DMS79 treated with DMSO at 0.1 percent for 48 hours (cell line): ENCODE measurements around the gene MTRF1.
"Not testable (repeated sequence)": the region's sequence is repeated elsewhere in the genome, so short reads cannot be mapped to it uniquely, and the experiment has no call there.

Experiments
- DNase-seq: peaks from one replicate; lab custom pipeline; 2025; lab: John Stamatoyannopoulos, UW

MTRF1 gene

DNA sequence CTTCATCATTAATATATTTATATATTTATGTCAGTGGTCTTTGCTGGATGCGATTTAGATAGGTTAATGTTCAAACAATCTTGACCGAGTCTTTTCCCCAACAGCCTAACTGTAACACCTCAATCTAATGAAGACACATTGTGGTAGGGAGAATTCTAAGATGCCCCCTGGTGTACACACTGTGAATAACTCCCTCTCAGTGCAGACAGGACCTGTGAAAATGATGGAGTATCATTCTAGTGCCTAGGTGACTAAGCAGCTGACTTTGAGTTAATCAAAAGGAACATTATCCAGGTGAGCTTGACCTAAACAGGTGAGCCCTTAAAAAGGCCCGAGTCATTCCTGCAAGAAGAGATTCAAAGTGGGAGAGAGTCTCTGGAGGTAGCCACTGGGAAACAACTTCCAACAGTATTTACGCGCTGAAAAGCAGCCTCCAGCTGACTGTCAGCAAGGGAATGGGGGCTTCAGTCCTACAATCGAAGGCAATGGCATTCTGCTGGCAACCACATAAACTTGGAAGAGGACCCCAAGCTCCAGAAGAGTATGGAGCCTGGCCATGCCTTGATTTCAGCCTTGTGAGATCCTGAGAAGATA is 41.0 kb downstream of the MTRF1 start:
- no peak for DNase-seq

DNA sequence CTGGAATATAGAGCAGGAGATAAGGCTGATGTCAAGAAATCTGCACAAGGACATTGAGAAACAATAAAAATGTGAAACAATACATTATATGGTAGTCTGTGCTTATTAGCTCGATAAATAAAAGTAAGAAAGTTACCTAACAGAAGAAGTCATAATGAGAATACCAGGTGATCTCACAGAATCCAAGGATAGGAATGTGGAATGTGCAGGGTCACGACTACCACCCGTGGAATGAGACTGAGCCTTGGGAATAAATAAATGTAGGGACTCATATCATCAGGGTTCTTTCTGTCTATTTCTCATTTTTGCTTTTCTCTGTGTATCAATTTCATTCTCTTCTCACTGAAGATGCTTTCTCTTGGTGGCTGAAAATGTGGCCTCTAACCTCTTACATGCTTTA is 43.0 kb downstream of the MTRF1 start:
- DNase-seq = no peak

DNA sequence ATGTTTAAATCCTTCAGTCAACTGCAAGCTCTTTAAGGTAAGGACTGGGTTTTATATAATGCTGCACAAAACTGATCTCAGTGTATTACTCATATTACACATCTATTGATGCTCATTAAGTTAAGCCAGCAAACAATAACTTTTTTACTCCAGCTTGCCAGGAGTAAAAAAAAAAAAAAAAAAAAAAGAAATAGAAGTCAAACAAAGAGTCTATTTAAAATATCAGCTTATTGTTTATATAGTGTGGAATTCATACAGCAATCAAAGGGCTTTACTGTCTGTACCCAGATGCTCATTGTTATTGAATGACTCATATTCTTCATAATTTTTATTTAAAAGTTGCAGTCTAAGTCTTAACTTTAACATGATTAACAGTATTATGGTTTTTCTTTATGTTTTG is 47.2 kb downstream of the MTRF1 start:
- DNase-seq = no peak

DNA sequence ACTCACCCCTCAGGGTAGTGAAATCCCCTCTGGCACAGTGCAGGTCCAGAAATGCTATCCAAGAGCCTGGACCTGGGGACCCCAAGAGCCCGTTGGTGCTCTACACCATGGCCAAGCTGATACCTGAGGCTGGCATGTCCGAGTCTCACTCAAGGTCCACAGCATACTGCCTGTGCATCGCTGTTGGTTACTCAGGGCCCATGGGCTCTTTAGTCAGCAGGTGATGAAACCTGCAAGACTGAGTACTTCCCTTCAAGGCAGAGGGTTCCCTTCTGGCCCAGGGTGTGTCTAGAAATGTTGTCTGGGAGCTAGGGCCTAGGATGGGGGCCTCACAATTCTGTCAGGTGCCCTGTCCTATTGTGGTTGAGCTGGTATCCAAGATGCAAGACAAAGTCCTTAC is 49.5 kb downstream of the MTRF1 start:
- no peak for DNase-seq

DNA sequence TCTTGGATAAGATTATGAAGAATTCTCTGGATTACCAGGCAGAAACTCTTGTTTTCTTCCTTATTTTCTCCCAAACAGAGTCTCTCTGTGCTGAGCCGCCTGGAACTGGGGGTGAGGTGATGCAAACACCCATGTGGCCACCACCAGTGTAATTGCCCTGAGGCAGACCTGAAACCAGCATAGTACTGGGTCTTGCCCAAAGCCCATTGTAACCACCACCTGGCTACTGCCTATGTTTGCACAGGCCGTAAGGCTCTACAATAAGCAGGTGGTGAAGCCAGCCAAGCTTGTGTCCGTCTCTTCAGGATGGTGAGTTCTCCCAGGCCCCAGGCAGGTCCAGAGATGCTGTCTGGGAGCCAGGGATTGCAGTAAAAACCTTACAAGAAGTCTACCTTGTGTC is 50.1 kb downstream of the MTRF1 start:
- no peak for DNase-seq

DNA sequence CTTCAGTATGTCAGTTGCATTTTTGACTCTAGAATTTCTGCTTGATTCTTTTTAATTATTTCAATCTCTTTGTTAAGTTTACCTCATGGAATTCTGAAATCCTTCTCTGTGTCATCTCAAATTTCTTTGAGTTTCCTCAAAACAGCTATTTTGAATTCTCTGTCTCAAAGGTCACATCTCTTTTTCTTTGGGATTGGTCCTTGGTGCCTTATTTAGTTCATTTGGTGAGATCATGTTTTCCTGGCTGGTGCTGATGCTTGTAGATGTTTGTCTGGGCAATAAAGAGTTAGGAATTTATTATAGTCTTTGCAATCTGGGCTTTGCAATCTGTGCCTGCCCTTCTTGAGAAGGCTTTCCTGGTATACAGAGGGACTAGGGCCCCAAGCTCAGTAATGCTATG is 50.5 kb downstream of the MTRF1 start:
- no peak for DNase-seq

DNA sequence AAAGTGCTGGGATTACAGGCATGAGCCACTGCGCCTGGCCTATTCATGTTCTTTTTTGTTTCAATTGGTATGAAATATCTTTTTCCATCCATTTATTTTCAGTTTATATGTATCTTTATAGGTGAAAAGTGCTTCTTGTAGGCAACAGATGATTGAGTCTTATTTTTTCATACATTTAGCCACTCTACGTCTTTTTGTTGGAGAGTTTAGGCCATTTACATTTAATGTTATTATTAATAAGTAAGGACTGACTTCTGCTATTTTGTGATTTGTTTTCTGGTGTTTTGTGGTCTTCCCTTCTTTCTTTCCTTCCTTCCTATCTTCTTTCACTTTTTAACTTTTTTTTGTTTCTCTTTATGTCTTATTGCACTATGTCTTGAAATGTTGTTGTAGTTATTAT is 52.3 kb downstream of the MTRF1 start:
- DNase-seq = no peak

DNA sequence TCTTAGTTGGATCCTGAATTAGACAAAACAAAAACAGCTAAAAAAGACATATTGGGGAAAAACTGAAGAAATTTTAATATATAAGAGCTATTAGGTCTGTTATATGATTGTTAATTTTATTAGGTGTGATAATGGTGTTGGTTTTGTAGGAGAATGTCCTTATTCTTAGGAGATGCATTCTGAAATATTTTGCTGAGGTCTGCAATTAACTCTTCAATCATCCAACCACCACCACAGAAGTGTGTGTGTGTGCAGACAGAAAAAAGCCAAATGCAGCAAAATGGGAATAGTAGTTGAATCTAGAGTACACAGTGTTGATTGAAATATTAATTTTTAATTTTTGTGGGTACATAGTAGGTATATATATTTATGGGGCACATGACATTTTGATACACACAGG is 56.9 kb downstream of the MTRF1 start:
- DNase-seq = no peak

DNA sequence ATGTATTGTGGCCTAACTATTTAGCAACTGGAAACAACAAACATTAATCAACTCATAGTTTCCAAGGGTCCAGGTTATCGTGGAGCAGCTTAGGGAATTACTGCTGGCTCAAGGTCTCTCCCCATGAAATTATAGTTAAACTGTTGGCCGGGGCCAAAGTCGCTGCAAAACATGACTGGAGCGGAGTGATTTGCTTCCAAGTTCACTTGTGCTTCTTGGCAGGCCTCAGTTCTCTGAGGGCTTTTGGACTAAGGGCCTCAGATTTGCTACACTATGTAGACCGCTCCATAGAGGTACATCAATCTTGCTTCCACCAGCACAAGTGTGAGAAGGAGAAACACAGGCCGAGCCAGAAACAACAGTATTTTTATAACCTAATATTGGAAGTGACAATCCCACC is 59.6 kb downstream of the MTRF1 start:
- DNase-seq = no peak

DNA sequence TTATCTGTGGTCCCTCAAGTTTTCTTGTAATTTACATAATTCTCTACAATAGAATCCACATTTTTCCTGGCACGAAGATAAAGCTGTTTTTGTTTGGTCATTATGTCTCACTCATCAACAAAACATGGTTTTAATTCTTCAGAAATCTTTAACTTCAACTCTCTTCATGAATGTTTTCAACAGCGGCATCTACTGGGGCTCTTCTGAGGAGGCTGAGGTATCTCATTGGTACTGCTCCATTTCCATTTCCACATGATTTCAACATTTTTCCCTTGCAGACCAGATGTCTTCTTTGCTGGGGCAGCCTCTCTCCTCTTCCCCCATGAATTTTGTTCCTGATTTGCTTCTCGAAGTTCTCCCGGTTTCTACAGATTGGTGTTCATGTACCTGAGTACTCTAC is 63.2 kb downstream of the MTRF1 start:
- no peak for DNase-seq

DNA sequence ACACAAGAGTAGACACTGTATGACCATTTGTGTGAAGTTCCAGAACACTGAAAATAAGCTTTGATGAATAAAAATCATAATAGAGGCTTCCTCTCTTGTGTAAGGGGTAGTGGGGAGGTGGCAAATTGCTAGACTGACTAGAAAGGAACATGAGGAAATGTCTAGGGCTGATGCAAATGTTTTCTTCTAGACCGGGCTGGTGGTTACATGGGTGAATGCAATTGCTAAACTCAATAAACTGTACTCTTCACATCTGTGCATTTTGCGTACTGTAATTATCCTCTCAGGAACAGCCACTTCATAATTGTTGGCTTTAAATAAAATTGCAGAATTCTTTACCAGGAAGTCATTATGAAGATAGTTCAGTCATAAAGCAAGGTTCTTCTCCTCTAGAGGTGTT is 63.9 kb downstream of the MTRF1 start:
- peak; percentile 75 for DNase-seq

DNA sequence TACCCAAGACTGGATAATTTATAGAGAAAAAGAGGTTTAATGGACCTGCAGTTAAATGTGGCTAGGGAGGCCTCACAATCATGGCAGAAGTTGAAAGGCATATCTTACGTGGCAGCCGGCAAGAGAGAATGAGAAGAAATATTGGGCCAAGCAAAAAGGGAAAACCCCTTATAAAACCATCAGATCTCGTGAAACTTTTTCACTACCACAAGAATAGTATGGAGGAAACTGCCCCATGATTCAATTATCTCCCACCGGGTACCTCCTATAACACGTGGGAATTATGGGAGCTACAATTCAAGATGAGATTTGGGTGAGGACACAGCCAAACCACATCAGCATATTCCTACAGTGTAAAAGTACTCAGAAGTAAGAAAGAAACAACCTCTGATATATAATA is 64.3 kb downstream of the MTRF1 start:
- DNase-seq = no peak

DNA sequence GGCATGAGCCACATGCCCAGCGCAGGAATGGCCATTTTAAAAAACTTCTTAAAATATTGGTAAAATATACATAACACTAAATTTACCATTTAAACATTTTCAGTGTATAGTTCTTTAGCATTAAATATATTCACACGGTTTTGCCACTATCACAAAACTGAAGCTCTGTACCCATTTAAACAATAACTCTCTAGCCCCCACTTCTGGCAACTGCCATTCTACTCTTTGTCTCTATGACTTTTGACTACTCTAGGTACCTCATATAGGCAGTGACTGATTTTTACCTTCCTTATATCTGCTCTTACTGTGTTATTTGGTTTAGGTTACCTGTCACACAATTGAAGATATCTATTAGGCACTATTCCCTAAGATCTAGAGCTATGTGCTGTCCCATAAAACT is 66.8 kb downstream of the MTRF1 start:
- no peak for DNase-seq

DNA sequence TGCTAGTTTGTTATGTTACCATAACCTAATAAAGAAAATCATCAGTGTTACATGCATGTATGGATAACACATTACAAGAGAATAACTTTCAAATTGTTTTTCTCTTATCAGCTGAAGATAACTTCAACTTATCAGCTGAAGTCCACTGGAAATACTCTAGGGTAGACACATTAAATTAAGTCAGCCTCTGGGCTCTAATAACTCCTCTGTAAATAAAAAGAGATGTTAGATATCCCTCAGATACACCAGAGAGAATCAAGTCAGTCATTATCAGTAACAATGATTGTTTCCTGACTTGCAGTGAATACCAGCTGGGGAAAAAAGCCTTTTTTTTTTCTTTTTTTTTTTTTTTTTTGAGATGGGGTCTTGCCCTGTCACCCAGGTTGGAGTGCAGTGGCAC is 67.4 kb downstream of the MTRF1 start:
- no peak for DNase-seq

DNA sequence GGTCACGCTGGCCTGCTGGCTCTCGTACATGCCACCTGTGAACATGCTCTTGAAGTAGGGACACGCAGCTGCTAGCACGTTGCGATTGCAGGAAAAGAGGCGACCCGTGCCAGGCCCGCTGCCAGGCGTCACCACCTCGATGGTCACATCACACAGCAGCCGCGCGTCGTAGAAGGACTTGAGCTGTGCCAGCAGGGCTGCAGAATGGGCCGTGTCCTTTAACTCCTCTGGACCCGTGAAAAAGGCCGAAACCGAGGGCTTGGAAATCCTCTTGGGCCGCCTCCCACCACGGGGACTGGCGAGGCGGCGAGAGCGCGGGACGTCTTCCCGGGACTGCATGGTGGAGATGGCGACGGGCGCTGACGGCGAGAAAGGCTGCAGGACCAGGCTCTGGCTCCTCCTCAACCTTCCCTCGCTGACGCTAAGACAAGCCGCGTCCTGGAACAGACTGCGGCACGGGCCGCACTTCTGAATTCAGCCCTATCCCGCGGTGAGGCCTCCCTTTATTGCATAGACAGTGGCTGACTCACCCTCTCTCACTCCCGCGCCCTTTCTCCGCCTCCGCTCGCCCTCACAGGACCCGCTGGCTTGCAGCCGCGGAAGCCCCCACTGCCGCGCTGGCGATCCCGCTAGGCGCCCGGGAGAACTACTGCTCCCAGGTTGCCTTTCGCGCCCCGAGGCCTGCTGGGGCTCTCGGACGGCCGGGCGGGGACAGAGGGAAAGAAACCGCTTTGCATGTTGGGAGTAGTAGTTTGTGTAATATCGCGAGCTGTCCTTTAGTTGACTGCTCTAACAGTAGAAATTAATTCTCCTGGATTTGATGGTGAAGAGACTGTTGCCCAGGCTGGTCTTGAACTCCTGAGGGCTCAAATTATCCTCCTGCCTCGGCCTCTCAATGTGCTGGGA is 69.2 kb downstream of the MTRF1 start, which contains the start of gene KBTBD7:
TSS of gene KBTBD7 (minus strand) at position 651 of the 906 bp plus-strand sequence. CDS start at position 339, 312 bp downstream.
- peak; percentile 78 for DNase-seq

DNA sequence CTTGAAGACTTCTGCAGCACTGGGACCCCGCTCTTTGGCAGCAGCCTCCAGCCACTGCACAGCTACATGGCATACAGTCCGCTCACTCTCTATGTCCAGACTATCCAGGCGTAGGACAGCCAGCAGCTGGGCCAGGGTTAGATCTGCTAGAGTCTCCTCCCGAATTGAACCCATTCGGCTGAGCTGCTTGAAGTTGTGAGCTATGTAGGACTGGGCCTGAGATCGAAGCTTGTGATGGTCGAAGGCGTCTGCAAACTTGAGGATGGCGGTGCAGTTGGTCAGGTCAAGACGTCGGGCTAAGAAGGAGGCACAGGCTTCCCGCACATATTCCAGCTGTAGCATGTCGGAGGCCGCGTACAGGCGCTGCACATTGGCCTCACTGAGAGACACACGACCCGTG is 69.9 kb downstream of the MTRF1 start:
- no peak for DNase-seq

DNA sequence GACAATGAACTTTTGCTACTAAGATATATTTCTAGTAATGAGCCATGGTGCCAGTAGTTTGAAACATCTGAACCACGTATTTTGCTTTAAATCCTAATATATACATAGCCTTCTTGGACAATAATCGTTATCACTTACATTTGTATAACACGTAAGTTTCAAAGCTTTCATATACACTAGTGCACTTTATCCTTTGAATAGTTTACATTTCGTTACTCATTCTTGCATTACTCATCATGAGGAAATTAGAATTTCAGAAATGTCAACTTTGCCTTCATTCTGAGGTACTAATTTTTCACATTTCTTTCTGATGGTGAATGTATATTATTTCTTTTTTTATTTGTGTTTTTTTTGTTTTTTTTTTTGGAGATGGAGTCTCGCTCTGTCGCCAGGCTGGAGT is 74.8 kb downstream of the MTRF1 start:
- DNase-seq = no peak

DNA sequence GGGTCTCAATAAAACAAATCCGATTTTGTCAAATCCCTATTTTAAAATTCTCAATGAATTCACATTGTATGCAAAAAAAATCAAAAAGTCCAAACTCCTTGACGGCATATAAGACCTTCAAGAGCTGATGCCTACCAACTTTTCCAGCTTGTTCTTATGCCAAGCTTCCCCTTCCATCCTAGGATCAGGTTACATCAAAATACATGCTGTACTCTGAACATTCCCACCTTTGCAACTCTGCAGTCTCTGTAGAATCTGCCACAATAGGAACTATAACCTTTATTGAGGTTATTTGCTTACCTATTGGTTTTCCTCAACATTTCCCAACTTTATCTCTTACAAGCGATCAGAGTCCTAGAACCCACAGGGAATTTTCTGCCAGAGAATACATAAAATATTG is 76.9 kb downstream of the MTRF1 start:
- DNase-seq = no peak

DNA sequence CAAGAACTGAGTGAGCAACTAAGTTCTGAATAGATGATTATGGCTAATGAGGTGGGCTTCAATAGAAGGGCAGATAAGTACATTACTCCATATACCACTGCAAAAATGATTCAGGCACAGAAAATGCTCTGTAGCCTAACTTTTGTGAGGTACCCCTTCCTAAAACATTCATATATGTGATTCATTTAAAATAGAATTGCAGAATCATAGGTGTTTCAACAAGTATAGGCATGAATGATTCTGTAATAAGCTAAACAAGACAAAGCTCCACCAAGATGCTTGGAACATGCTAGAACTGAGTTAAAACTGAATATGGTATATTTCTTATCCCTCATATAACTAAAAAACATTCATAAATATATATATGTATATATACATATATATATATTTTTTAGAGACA is 81.1 kb downstream of the MTRF1 start:
- no peak for DNase-seq

DNA sequence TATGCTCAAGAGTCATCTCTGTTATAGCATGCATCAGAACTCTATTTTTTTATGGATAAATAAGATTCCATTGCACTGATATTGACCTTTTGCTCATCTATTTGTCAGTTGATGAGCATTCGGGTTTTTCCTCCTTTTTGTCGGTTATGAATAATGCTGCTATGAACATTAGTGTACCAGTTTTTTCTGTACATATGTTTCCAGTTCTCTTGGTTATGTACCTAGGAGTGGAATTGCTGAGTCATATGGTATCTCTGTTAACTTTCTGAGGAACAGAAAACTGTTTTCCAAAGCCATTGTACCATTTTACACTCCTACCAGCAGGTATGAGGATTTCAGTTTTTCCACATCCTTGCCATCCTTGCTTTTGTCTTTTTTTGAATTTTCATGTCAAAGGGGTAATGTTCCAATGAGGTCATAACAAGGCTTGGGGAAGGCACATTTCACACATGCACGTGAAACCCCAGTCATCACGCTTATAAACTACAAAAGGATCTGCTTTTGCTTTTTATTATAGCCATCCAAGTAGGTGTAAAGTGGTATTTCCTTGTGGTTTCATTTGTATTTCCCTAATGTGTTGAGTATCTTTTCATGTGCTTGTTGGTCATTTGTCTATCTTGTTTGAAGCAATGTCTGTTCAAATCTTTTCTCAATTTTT is 83.7 kb downstream of the MTRF1 start:
- DNase-seq = no peak

DNA sequence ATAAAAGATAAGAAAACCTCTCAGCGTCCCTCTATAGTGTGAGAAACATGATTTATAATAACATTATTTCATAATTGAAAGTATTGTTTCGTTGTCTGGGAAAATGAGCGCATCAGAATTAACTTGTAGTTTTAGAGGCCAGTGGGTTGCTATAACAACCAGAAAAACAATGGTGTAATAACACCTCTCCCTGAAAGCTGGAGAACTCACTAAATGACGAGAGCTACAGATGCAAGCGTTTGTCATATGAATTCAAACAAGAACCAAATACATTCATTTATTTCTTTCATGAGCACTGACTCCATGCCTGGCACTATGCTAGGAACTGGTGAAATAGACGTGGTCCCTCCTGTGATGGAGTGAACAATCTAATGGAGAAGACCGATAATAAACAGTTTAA is 85.3 kb downstream of the MTRF1 start:
- DNase-seq = no peak

DNA sequence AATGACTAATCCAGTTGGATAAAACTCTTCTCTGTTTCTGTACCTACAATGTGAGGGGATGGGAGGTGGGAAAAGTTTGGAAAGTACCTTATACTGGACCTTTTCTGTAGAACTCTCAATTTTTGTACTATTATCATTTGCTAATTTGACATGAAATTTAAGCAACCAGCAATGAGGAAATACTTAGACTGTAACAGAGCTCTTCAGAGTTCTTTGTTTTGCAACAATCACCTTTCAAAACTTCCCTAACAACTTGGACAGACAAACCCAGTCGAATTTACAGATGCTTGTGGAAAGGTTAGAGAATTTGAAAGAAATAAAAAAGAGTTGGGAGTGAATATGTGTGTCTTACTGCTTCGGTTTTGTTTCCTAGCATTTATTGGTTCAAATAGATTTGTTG is 85.8 kb downstream of the MTRF1 start:
- no peak for DNase-seq

DNA sequence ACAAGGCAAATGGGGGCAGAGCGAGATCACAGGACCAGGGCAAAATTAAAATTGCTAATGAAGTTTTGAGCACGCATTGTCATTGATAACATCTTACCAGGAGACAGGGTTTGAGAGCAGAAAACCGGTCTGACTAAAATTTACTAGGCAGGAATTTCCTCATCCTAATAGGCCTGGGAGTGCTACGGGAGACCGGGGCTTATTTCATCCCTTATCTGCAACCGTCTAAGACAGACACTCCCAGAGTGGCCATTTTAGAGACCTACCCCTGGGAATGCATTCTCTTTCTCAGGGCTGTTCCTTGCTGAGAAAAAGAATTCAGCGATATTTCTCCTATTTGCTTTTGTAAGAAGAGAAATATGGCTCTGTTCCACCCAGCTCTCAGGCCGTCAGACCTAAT is 87.8 kb downstream of the MTRF1 start:
- DNase-seq = not testable (repeated sequence)
